Coronary artery (tissue), 2 donors: ENCODE data around the gene NIF3L1.
A peak's percentile ranks its signal among the peaks of the same experiment; 100 is the strongest.

Experiments
- DNase-seq: peaks from one replicate; pipeline ENCODE4 v3.0.0-alpha.2; 2017; ENCODE audit warnings: low spot score
- H3K27ac ChIP-seq, 2 donors: fragments of 200-600 bp; sonication (generic); one replicate each; pipeline ENCODE4 v1.5.1; 2016 to 2019
- H3K4me3 ChIP-seq: fragments of 200-600 bp; sonication (generic); 2 replicates; pipeline ENCODE4 v1.5.1; 2016; ENCODE audit warnings: mild to moderate bottlenecking, moderate library complexity
- CTCF ChIP-seq: fragments of 200-600 bp; sonication (generic); IDR thresholded peaks from one replicate; pipeline ENCODE4 v1.5.1; 2019; ENCODE audit warnings: antibody characterized with exemption

Gene NIF3L1

DNA sequence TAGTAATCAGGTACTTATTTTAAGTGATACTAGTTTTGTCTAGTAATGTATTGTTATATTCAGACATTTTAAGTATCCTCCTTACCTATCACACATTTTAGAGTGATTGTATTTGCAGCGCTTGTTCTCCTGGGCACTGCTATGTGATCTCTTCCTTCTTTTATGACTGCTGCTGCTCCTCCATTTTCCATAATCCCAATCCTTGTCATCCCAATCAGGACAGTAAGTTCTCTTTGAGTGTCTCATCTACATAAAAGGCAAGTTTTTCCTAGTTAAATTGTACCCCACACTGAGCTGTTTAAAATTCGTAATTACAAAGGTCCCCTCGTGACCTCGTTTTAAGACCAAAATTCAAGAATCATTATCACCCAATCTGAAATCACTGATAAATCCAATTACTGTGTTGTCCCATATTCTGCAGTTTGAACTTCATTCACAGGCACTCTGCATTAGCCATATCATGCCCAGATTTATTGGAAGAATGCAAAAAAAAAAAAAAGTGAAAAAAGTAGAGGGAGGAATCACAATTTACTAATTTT lies 27.5 kb upstream of the NIF3L1 start:
- peak overlapping the region; percentile 87 for H3K4me3 ChIP-seq
- no peak for DNase-seq
- peak overlapping the region; percentile 98 to 100 for H3K27ac ChIP-seq
- no peak for TF ChIP-seq CTCF

DNA sequence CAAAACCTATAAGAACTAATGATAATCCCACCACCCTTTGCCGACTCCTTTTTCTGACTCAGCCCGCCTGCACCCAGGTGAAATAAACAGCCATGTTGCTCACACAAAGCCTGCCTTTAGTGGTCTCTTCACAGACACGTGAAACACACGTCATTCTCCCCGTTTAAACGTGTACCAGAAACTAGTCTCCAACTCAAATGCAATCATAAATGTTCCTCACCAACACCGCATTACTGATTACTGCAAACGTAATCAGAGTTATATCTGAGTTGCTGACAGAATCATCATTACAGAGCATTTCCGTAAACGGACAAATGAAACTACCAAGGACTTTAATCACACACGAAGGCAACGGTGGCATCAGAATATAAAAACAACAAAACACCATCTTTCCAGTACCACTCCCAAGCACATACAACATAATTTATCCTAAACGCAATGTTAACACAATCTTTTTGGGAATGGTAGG lies 26.6 kb upstream of the NIF3L1 start:
- TF ChIP-seq CTCF = no peak
- H3K27ac ChIP-seq = peak overlapping the region; percentile 98 to 100
- DNase-seq = no peak
- H3K4me3 ChIP-seq = peak overlapping the region; percentile 87

GRCh38 chr2:200863782-200864175 lies 25.4 kb upstream of the NIF3L1 start:
- no peak for TF ChIP-seq CTCF
- no peak for DNase-seq
- Histone ChIP-seq H3K4me3 (peak overlapping the region; percentile 87), H3K27ac (peak overlapping the region; percentile 98 to 100)

GRCh38 chr2:200864176-200865034 lies 24.8 kb upstream of the NIF3L1 start, which contains the start of gene CLK1:
TSS of gene CLK1 (minus strand) at chr2:200864658. CDS start at chr2:200861862, 2,796 bp downstream.
- DNase-seq = peak; percentile 98
- H3K4me3 ChIP-seq = peak within 1 kb of the TSS; percentile 87
- TF ChIP-seq CTCF = no peak

DNA sequence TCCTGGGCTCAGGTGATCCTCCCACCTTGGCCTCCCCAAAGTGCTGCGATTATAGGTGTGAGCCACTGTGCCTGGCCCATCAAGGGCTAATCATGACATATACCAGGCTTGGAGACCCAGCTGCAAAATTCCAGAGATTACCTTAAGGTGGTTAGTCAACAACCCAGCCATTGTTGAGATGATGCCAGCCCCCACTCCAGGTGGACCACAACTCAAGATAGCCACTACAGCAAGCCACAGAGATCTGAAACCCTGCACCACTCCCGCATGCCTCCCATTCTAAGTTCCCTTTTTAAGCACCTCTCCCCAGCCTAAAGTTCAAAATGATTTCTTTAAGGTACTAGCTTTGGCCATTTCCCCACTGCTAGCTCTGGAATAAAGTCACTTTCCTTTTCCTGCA lies 20.2 kb upstream of the NIF3L1 start:
- H3K27ac ChIP-seq = no peak overlapping the region
- no peak for TF ChIP-seq CTCF
- no peak overlapping the region for H3K4me3 ChIP-seq
- DNase-seq = no peak

More at GRCh38 chr2:200864176-200865034, 24.8 kb upstream of the NIF3L1 start, which contains the start of gene CLK1:
- H3K27ac ChIP-seq = peak within 1 kb of the TSS; percentile 98 to 100

- no peak for DNase-seq
- Histone ChIP-seq H3K4me3 (no peak overlapping the region), H3K27ac (no peak overlapping the region)
- TF ChIP-seq CTCF = no peak
These were observed 18.0 kb upstream of the NIF3L1 start for GRCh38 chr2:200871151-200871550.
